NCI-H345 treated with DMSO at 0.1 percent for 48 hours (cell line): ENCODE measurements around the gene CNTFR.

ENCODE experiments used
- DNase-seq: peaks from one replicate; lab custom pipeline; 2025; ENCODE audit not compliant: unreplicated experiment; lab: John Stamatoyannopoulos, UW

CNTFR gene

GRCh38 chr9:34508951-34509350 lies 80.6 kb downstream of the CNTFR start:
- DNase-seq = no peak

- no peak for DNase-seq
Observed at GRCh38 chr9:34508463-34508862, 81.1 kb downstream of the CNTFR start.

- no peak for DNase-seq
Observed at GRCh38 chr9:34507966-34508365, 81.6 kb downstream of the CNTFR start.

- no peak for DNase-seq
Observed at GRCh38 chr9:34507556-34507955, 82.0 kb downstream of the CNTFR start.

- DNase-seq = no peak
Observed at GRCh38 chr9:34506623-34507022, 82.9 kb downstream of the CNTFR start.

- DNase-seq = no peak
Observed at GRCh38 chr9:34505370-34506120, 84.0 kb downstream of the CNTFR start.

- DNase-seq = no peak
Observed at GRCh38 chr9:34503406-34503805, 86.1 kb downstream of the CNTFR start.

GRCh38 chr9:34502891-34503290 lies 86.6 kb downstream of the CNTFR start:
- no peak for DNase-seq

- no peak for DNase-seq
Observed at GRCh38 chr9:34502471-34502870, 87.1 kb downstream of the CNTFR start.

- no peak for DNase-seq
Observed at GRCh38 chr9:34501889-34502425, 87.6 kb downstream of the CNTFR start.
